ENCODE results near the gene NOL7.

Gene NOL7

GRCh38 chr6:13614926-13615791, at the start of gene NOL7:
TSS of gene NOL7 (plus strand) at chr6:13615335. CDS start at chr6:13615359, 24 bp downstream.
- Histone ChIP-seq H3K36me3 (ENCODE audit: control insufficient read depth, insufficient read depth, low read length) (no peaks in the 10 kb centered on the region), H3K9ac (peak within 1 kb of the TSS; percentile 67), H3K4me2 (ENCODE audit: low read length) (peak within 1 kb of the TSS; percentile 83), H2AFZ (peak within 1 kb of the TSS; percentile 97), H3K9me3 (ENCODE audit: control insufficient read depth, low read length) (no peaks in the 10 kb centered on the region), H3K79me2 (no peaks in the 10 kb centered on the region), H3K4me1 (no peaks in the 10 kb centered on the region), H3K27me3 (ENCODE audit: control insufficient read depth, insufficient read depth, low read length) (no peaks in the 10 kb centered on the region), H3K27ac (peak within 1 kb of the TSS; percentile 74), H3K4me3 (ENCODE audit: low read depth, low read length) (peak within 1 kb of the TSS; percentile 90)
- peak; percentile 97 for TF ChIP-seq CTCF (IDR thresholded peaks at IDR 0.05)

GRCh38 chr6:13565921-13566320, 49.2 kb upstream of the NOL7 start:
- Histone ChIP-seq H3K9me3 (ENCODE audit: control insufficient read depth, low read length) (no peaks in the 10 kb centered on the region), H3K27ac (no peak overlapping the region), H3K36me3 (ENCODE audit: control insufficient read depth, insufficient read depth, low read length) (no peaks in the 10 kb centered on the region)

GRCh38 chr6:13566500-13566899, 48.6 kb upstream of the NOL7 start:
- H3K4me1 ChIP-seq, result no peaks in the 10 kb centered on the region
- no peaks in the 10 kb centered on the region for H3K27me3 ChIP-seq (ENCODE audit: control insufficient read depth, insufficient read depth, low read length)
- TF ChIP-seq CTCF (IDR thresholded peaks at IDR 0.05), result no peak
- H3K79me2 ChIP-seq, result no peaks in the 10 kb centered on the region
- no peaks in the 10 kb centered on the region for H3K9me3 ChIP-seq (ENCODE audit: control insufficient read depth, low read length)
- no peak overlapping the region for H2AFZ ChIP-seq
- H3K4me3 ChIP-seq (ENCODE audit: low read depth, low read length), result no peak overlapping the region
- no peak overlapping the region for H3K4me2 ChIP-seq (ENCODE audit: low read length)
- no peak overlapping the region for H3K9ac ChIP-seq
- no peak overlapping the region for H3K27ac ChIP-seq
- no peaks in the 10 kb centered on the region for H3K36me3 ChIP-seq (ENCODE audit: control insufficient read depth, insufficient read depth, low read length)

More at GRCh38 chr6:13565921-13566320, 49.2 kb upstream of the NOL7 start:
- H2AFZ ChIP-seq, result no peak overlapping the region
- H3K4me2 ChIP-seq (ENCODE audit: low read length), result no peak overlapping the region
- no peaks in the 10 kb centered on the region for H3K4me1 ChIP-seq
- no peaks in the 10 kb centered on the region for H3K79me2 ChIP-seq
- no peaks in the 10 kb centered on the region for H3K27me3 ChIP-seq (ENCODE audit: control insufficient read depth, insufficient read depth, low read length)
- no peak for TF ChIP-seq CTCF (IDR thresholded peaks at IDR 0.05)
- H3K9ac ChIP-seq, result no peak overlapping the region
- H3K4me3 ChIP-seq (ENCODE audit: low read depth, low read length), result no peak overlapping the region

GRCh38 chr6:13568970-13569369, 46.2 kb upstream of the NOL7 start:
- Histone ChIP-seq H3K79me2 (no peaks in the 10 kb centered on the region), H3K9ac (no peak overlapping the region), H3K27me3 (ENCODE audit: control insufficient read depth, insufficient read depth, low read length) (no peaks in the 10 kb centered on the region), H3K27ac (no peak overlapping the region), H3K4me1 (peaks cover 6% of the 10 kb centered on the region), H2AFZ (no peak overlapping the region), H3K9me3 (ENCODE audit: control insufficient read depth, low read length) (no peaks in the 10 kb centered on the region), H3K4me2 (ENCODE audit: low read length) (no peak overlapping the region), H3K4me3 (ENCODE audit: low read depth, low read length) (no peak overlapping the region), H3K36me3 (ENCODE audit: control insufficient read depth, insufficient read depth, low read length) (no peaks in the 10 kb centered on the region)
- TF ChIP-seq CTCF (IDR thresholded peaks at IDR 0.05), result no peak

GRCh38 chr6:13572240-13572639, 42.9 kb upstream of the NOL7 start:
- no peak overlapping the region for H3K9ac ChIP-seq
- no peaks in the 10 kb centered on the region for H3K9me3 ChIP-seq (ENCODE audit: control insufficient read depth, low read length)
- TF ChIP-seq CTCF (IDR thresholded peaks at IDR 0.05), result no peak

More at GRCh38 chr6:13572240-13572639, 42.9 kb upstream of the NOL7 start:
- H3K27me3 ChIP-seq (ENCODE audit: control insufficient read depth, insufficient read depth, low read length), result no peaks in the 10 kb centered on the region
- H3K36me3 ChIP-seq (ENCODE audit: control insufficient read depth, insufficient read depth, low read length), result no peaks in the 10 kb centered on the region
- no peak overlapping the region for H2AFZ ChIP-seq
- no peak overlapping the region for H3K27ac ChIP-seq
- no peak overlapping the region for H3K4me2 ChIP-seq (ENCODE audit: low read length)
- peaks cover 2% of the 10 kb centered on the region for H3K79me2 ChIP-seq
- H3K4me1 ChIP-seq, result peaks cover 9% of the 10 kb centered on the region
- no peak overlapping the region for H3K4me3 ChIP-seq (ENCODE audit: low read depth, low read length)

Data from parathyroid adenoma (tissue), 2 donors.